ENCODE measurements around the gene FOXP1.

DNA sequence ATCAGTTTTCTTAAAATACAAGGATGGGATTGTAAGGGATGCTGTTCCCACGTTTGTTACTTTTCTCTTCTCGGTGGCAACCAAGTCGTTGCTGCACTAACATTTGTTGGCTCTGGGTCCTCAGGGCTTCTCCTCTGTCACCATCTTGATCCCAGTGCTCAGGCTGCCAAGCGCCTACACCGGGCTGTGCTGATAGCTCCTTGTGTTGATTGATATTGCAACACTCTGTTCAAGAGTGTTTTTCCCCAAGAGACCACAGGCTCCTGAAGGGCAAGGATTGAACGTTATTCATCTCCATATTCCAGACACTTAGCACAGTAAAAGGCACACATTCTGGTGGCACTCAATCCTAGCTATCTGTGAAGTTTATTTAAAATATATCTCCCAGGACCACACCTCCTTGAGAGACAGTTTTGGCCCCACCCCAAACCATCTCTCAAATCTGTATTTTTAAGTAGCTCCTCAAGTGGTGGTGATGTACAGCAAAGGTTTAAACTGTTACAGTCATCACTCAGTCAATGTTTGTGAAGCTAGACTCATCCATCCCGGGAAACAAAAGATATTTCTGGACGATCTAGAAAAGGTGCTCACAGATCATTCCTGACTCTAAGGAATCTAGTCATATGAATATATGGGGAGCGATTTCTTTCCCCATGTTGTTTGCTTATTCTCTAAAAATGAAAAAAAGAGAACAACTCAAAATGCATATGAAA lies 38.5 kb upstream of the FOXP1 start:
- TF ChIP-seq CTCF (IDR thresholded peaks at IDR 0.05) (no peak), EZH2 (IDR thresholded peaks at IDR 0.05; ENCODE audit: borderline replicate concordance, insufficient read depth, low read depth, low read length, poor library complexity, severe bottlenecking) (no peak)

Data from B cell (primary cell).